Measurements from ENCODE around the gene IL32.

- TF ChIP-seq CTCF (IDR thresholded peaks at IDR 0.05) (no peak), EZH2 (IDR thresholded peaks at IDR 0.05) (no peak)
Measured at GRCh38 chr16:3027489-3027795, 38.0 kb upstream of the IL32 start.

Measured in neural progenitor cell (in vitro differentiated cells).